K562 (cell line): ENCODE measurements around the gene SNX14. TPM values are rescaled to one million over a fixed set of nuclear protein-coding genes. Genes with fewer than 3 reads are reported as not detected.

Experiments used
- ARID3B ChIP-seq: fragments of 250-450 bp; sonication (Bioruptor Pico); IDR thresholded peaks from 2 replicates; pipeline ENCODE4 v1.4.0; 2020; ENCODE audit warnings: borderline replicate concordance
- CREBBP ChIP-seq: IDR thresholded peaks from one replicate; pipeline ENCODE4 v1.6.1; 2012; ENCODE audit warnings: low read depth, mild to moderate bottlenecking, control low read depth, inconsistent platforms, low read length
- EGR1 ChIP-seq: fragments of 450-650 bp; conservative IDR thresholded peaks from 2 replicates; pipeline ENCODE4 v1.6.1; 2017; ENCODE audit warnings: mild to moderate bottlenecking
- JUN ChIP-seq, 2 experiments: sonication (generic) in 1 of 2; formaldehyde crosslinking in 1 of 2; IDR thresholded peaks; 2 replicates each; pipeline versions ENCODE4 v1.6.1 to v1.8.0; 2012 to 2022; ENCODE audit warnings: borderline replicate concordance in 2 of 2, mild to moderate bottlenecking in 2 of 2, improper control_type of control experiment in 1 of 2, low read depth in 1 of 2, low read length in 1 of 2, missing genetic modification reagents in 1 of 2
- MAFF ChIP-seq: IDR thresholded peaks from 2 replicates; pipeline ENCODE4 v1.6.1; 2012; ENCODE audit warnings: low read length, improper control_type of control experiment
- MYBL2 ChIP-seq, 2 experiments: fragments of 450-650 bp in 1 of 2; sonication (generic) in 1 of 2; formaldehyde crosslinking in 1 of 2; IDR thresholded peaks; 2 replicates each; pipeline versions ENCODE4 v1.6.1 to v1.8.1; 2017 to 2022; ENCODE audit warnings: borderline replicate concordance in 1 of 2, inconsistent platforms in 1 of 2, low read depth in 1 of 2, mild to moderate bottlenecking in 1 of 2, missing genetic modification reagents in 1 of 2, moderate library complexity in 1 of 2
- MYC ChIP-seq, 2 experiments: fragments of 250-450 bp in 1 of 2; sonication (Bioruptor Pico) in 1 of 2; IDR thresholded peaks; 2 replicates each; pipeline versions ENCODE4 v1.5.1 to v1.6.1; 2012 to 2021; ENCODE audit warnings: low read depth in 2 of 2, borderline replicate concordance in 1 of 2, improper control_type of control experiment in 1 of 2, low read length in 1 of 2, mild to moderate bottlenecking in 1 of 2, moderate library complexity in 1 of 2
- NCOA4 ChIP-seq: fragments of 450-650 bp; IDR thresholded peaks from 2 replicates; pipeline ENCODE4 v1.6.1; 2018; ENCODE audit warnings: mild to moderate bottlenecking; ENCODE audit not compliant: partially characterized antibody
- NFXL1 ChIP-seq: fragments of 450-650 bp; formaldehyde crosslinking; IDR thresholded peaks from 2 replicates; pipeline ENCODE4 v1.4.0; 2021; ENCODE audit warnings: mild to moderate bottlenecking
- PHTF2 ChIP-seq: fragments of 250-450 bp; sonication (Bioruptor Pico); IDR thresholded peaks from 2 replicates; pipeline ENCODE4 v1.5.0; 2021; ENCODE audit warnings: mild to moderate bottlenecking
- PRMT5 ChIP-seq: sonication (generic); formaldehyde crosslinking; IDR thresholded peaks from 2 replicates; pipeline ENCODE4 v1.5.0; 2020; ENCODE audit warnings: missing genetic modification reagents
- SLC30A9 ChIP-seq: fragments of 250-450 bp; sonication (Bioruptor Pico); IDR thresholded peaks from 2 replicates; pipeline ENCODE4 v1.8.0; 2022; ENCODE audit warnings: mild to moderate bottlenecking, moderate library complexity
- SP2 ChIP-seq: IDR thresholded peaks from 2 replicates; pipeline ENCODE4 v1.6.1; 2011; ENCODE audit warnings: mild to moderate bottlenecking, low read depth, low read length, moderate library complexity; ENCODE audit not compliant: poor library complexity, severe bottlenecking; ENCODE audit errors: extremely low read depth
- STAT5B ChIP-seq: fragments of 250-450 bp; sonication (Bioruptor Pico); IDR thresholded peaks from 2 replicates; pipeline ENCODE4 v1.8.0; 2021; ENCODE audit warnings: mild to moderate bottlenecking, inconsistent platforms
- TCF15 ChIP-seq: fragments of 250-450 bp; sonication (Bioruptor Pico); IDR thresholded peaks from 2 replicates; pipeline ENCODE4 v1.8.0; 2022; ENCODE audit warnings: moderate library complexity, mild to moderate bottlenecking, inconsistent platforms
- TOE1 ChIP-seq, 2 experiments: fragments of 450-650 bp in 1 of 2; sonication (generic) in 1 of 2; formaldehyde crosslinking in 1 of 2; IDR thresholded peaks; 2 replicates each; pipeline versions ENCODE4 v1.7.1 to v1.8.0; 2016 to 2022; ENCODE audit warnings: borderline replicate concordance in 2 of 2, mild to moderate bottlenecking in 2 of 2, antibody characterized with exemption in 1 of 2, inconsistent platforms in 1 of 2, low read depth in 1 of 2, missing genetic modification reagents in 1 of 2, moderate library complexity in 1 of 2
- ZNF253 ChIP-seq: fragments of 250-450 bp; sonication (Bioruptor Pico); conservative IDR thresholded peaks from 2 replicates; pipeline ENCODE4 v1.6.1; 2021; ENCODE audit warnings: mild to moderate bottlenecking
- ZNF354B ChIP-seq: fragments of 250-450 bp; sonication (Bioruptor Pico); IDR thresholded peaks from 2 replicates; pipeline ENCODE4 v1.4.0; 2020
- ZNF740 ChIP-seq, 3 experiments: fragments of 200-800 bp in 1 of 3; sonication (Bioruptor generic) in 1 of 3; sonication (generic) in 1 of 3; formaldehyde crosslinking in 1 of 3; IDR thresholded peaks; 2 replicates each; pipeline versions ENCODE4 v1.6.1 to v1.8.0; 2016 to 2022; ENCODE audit warnings: mild to moderate bottlenecking in 2 of 3, missing compliant biosample characterization in 2 of 3, missing genetic modification characterization in 2 of 3, missing genetic modification reagents in 1 of 3
- ZNF75A ChIP-seq: fragments of 450-650 bp; formaldehyde crosslinking; IDR thresholded peaks from 2 replicates; pipeline ENCODE4 v1.4.0; 2020; ENCODE audit warnings: mild to moderate bottlenecking
- ZNF780A ChIP-seq: fragments of 250-450 bp; sonication (Bioruptor Pico); IDR thresholded peaks from 2 replicates; pipeline ENCODE4 v1.5.0; 2021; ENCODE audit warnings: mild to moderate bottlenecking
- polyA plus RNA-seq, 8 experiments: library from polyadenylated mRNA; depleted of rRNA in 4 of 8; stranded (reverse) in 5 of 8; unstranded in 3 of 8; fragments of >200 nt; fragmentation: Nextera tagmentation in 2 of 8; fragmentation: Illumina TruSeq in 1 of 8; extraction: Ambion mirVana in 2 of 8; extraction: Trizol in 1 of 8; gene quantifications; 2 replicates each; pipeline versions ENCODE4 v1.2.1 to v1.2.3, GENCODE V29; 2011 to 2014; ENCODE audit warnings: inconsistent platforms in 1 of 8, missing spikeins in 1 of 8
- total RNA-seq, 7 experiments: library from RNA; depleted of rRNA in 6 of 7; stranded (reverse); fragments of >200 nt in 6 of 7; fragmentation: Illumina TruSeq in 2 of 7; extraction: Trizol in 2 of 7; gene quantifications; 2 replicates each; pipeline versions ENCODE4 v1.2.1 to v1.2.3, GENCODE V29; 2011 to 2021; ENCODE audit warnings: low replicate concordance in 1 of 7

The SNX14 gene
- total and polyA plus RNA-seq, 9 of the 15 experiments (the other 6 are each of a cell fraction or from before 2014, with no cell fraction given), result 46.5 to 140 (median 71.2) TPM

GRCh38 chr6:85642774-85643536 is 49.3 kb upstream of the SNX14 start, which contains the start of gene SYNCRIP (continued):
- TF ChIP-seq MYBL2 (IDR thresholded peaks at IDR 0.05; ENCODE audit: low read depth) (no peak), MYBL2 (CRISPR knock-in tag; IDR thresholded peaks at IDR 0.05; ENCODE audit: borderline replicate concordance) (no peak), ARID3B (CRISPR knock-in tag) (no peak), SP2 (no peak), MAFF (no peak), ZNF780A (no peak), ZNF354B (CRISPR knock-in tag) (no peak), CREBBP (no peak), TOE1 (IDR thresholded peaks at IDR 0.05; ENCODE audit: borderline replicate concordance) (peak; percentile 86), TOE1 (CRISPR knock-in tag; IDR thresholded peaks at IDR 0.05; ENCODE audit: borderline replicate concordance, low read depth) (peak; percentile 60; the same call in 1 of the 2 replicates), ZNF740 (CRISPR knock-in tag; IDR thresholded peaks at IDR 0.05) (peak; percentile 79), ZNF740 (tag; IDR thresholded peaks at IDR 0.05) (peak in 1 of 2 experiments; percentile 83; a peak in 2 of 4 replicates), ZNF75A (CRISPR knock-in tag) (no peak), TCF15 (no peak), SLC30A9 (CRISPR knock-in tag) (no peak), ZNF253 (CRISPR knock-in tag) (no peak), NFXL1 (CRISPR knock-in tag) (no peak), MYC (IDR thresholded peaks at IDR 0.05; ENCODE audit: low read depth, low read length) (peak; percentile 83), MYC (CRISPR knock-in tag; IDR thresholded peaks at IDR 0.05; ENCODE audit: borderline replicate concordance, low read depth) (no peak; the same call in 1 of the 2 replicates), PRMT5 (CRISPR knock-in tag) (no peak), STAT5B (CRISPR knock-in tag) (no peak), NCOA4 (peak; percentile 80), PHTF2 (CRISPR knock-in tag) (no peak), EGR1 (peak; percentile 92), JUN (IDR thresholded peaks at IDR 0.05; ENCODE audit: borderline replicate concordance, low read depth, low read length) (no peak), JUN (CRISPR knock-in tag; IDR thresholded peaks at IDR 0.05; ENCODE audit: borderline replicate concordance) (no peak)
